Measurements from ENCODE around the gene VCL. TPM values are rescaled to one million over a fixed set of nuclear protein-coding genes. Genes with fewer than 3 reads are reported as not detected.

Gene VCL
- total and polyA plus RNA-seq, 2 donors (not counting 1 experiment from before 2014, with no cell fraction given) = 161 to 316 TPM

DNA sequence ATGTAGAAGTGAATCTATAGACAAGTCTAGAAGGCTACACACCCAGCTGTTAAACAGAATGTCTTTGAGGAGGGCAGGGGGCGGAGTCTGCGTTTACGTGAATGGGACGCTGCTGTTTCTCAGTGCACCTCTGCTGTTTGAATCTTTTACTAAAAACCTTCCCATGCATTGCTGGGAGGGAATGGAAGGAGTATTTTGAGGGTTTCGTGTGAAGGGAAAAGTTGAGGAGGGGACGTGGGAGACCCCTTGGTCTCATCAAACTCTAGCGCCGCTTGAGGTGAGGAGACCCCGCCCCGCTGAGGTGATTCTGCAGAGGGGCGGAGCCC, 492 bp upstream of the VCL start:
- Histone ChIP-seq H3K9ac (ENCODE audit: insufficient read depth, low read length) (no peak overlapping the region), H3K27me3 (ENCODE audit: control insufficient read depth, insufficient read depth, low read length) (no peaks in the 10 kb centered on the region), H2AFZ (ENCODE audit: low read length) (peak overlapping the region; percentile 71), H3K9me3 (ENCODE audit: control insufficient read depth, insufficient read depth, low read depth, low read length) (no peaks in the 10 kb centered on the region), H3K4me3 (replicated peaks in 1 of 4; ENCODE audit: control extremely low read depth in 1 of 4, insufficient read depth in 1 of 4, low read depth in 3 of 4, low read length in 4 of 4) (peak overlapping the region; percentile 40 to 81 (median 64)), H3K4me1 (ENCODE audit: control insufficient read depth, extremely low read depth, insufficient read depth, low read length) (peaks cover 2% of the 10 kb centered on the region), H3K36me3 (ENCODE audit: control insufficient read depth, insufficient read depth, low read length) (peaks cover 3% of the 10 kb centered on the region), H3K27ac (ENCODE audit: insufficient read depth, low read length) (peak overlapping the region; percentile 38), H3K79me2 (ENCODE audit: control insufficient read depth, insufficient read depth, low read length) (peaks cover 45% of the 10 kb centered on the region), H4K20me1 (ENCODE audit: control insufficient read depth, extremely low read depth, insufficient read depth, low read length) (no peaks in the 10 kb centered on the region), H3K4me2 (ENCODE audit: extremely low read depth, insufficient read depth, low read length) (peak overlapping the region; percentile 91)
- DNase-seq (ENCODE audit: low read depth in 2 of 2) = no peak
- no peak for TF ChIP-seq EZH2 (IDR thresholded peaks at IDR 0.05; ENCODE audit: low read length, missing control alignments)
- TF ChIP-seq, protein P1, sequence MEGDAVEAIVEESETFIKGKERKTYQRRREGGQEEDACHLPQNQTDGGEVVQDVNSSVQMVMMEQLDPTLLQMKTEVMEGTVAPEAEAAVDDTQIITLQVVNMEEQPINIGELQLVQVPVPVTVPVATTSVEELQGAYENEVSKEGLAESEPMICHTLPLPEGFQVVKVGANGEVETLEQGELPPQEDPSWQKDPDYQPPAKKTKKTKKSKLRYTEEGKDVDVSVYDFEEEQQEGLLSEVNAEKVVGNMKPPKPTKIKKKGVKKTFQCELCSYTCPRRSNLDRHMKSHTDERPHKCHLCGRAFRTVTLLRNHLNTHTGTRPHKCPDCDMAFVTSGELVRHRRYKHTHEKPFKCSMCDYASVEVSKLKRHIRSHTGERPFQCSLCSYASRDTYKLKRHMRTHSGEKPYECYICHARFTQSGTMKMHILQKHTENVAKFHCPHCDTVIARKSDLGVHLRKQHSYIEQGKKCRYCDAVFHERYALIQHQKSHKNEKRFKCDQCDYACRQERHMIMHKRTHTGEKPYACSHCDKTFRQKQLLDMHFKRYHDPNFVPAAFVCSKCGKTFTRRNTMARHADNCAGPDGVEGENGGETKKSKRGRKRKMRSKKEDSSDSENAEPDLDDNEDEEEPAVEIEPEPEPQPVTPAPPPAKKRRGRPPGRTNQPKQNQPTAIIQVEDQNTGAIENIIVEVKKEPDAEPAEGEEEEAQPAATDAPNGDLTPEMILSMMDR (conservative IDR thresholded peaks at IDR 0.05 in 1 of 2, IDR thresholded peaks at IDR 0.05 in 1 of 2; ENCODE audit: low read depth in 1 of 2, low read length in 2 of 2) = no peak

GRCh38 chr10:73998623-73998928, 660 bp downstream of the VCL start:
- peaks cover 4% of the 10 kb centered on the region for H3K36me3 ChIP-seq (ENCODE audit: control insufficient read depth, insufficient read depth, low read length)
- no peaks in the 10 kb centered on the region for H3K27me3 ChIP-seq (ENCODE audit: control insufficient read depth, insufficient read depth, low read length)
- H3K4me2 ChIP-seq (ENCODE audit: extremely low read depth, insufficient read depth, low read length) = peak overlapping the region; percentile 44
- H3K27ac ChIP-seq (ENCODE audit: insufficient read depth, low read length) = peak overlapping the region; percentile 95
- TF ChIP-seq, protein P1 (conservative IDR thresholded peaks at IDR 0.05 in 1 of 2, IDR thresholded peaks at IDR 0.05 in 1 of 2; ENCODE audit: low read depth in 1 of 2, low read length in 2 of 2) = no peak
- TF ChIP-seq EZH2 (IDR thresholded peaks at IDR 0.05; ENCODE audit: low read length, missing control alignments) = no peak
- H3K4me1 ChIP-seq (ENCODE audit: control insufficient read depth, extremely low read depth, insufficient read depth, low read length) = peaks cover 2% of the 10 kb centered on the region
- H3K79me2 ChIP-seq (ENCODE audit: control insufficient read depth, insufficient read depth, low read length) = peaks cover 55% of the 10 kb centered on the region
- H2AFZ ChIP-seq (ENCODE audit: low read length) = no peak overlapping the region
- peak overlapping the region; percentile 91 for H3K9ac ChIP-seq (ENCODE audit: insufficient read depth, low read length)
- DNase-seq (ENCODE audit: low read depth in 2 of 2) = no peak
- H3K4me3 ChIP-seq (replicated peaks in 1 of 4; ENCODE audit: control extremely low read depth in 1 of 4, insufficient read depth in 1 of 4, low read depth in 3 of 4, low read length in 4 of 4) = peak overlapping the region; percentile 51 to 89 (median 74)
- H3K9me3 ChIP-seq (ENCODE audit: control insufficient read depth, insufficient read depth, low read depth, low read length) = no peaks in the 10 kb centered on the region
- H4K20me1 ChIP-seq (ENCODE audit: control insufficient read depth, extremely low read depth, insufficient read depth, low read length) = no peaks in the 10 kb centered on the region

GRCh38 chr10:73998929-73999691, 1.2 kb downstream of the VCL start:
- Histone ChIP-seq H3K79me2 (ENCODE audit: control insufficient read depth, insufficient read depth, low read length) (peaks cover 60% of the 10 kb centered on the region), H3K4me2 (ENCODE audit: extremely low read depth, insufficient read depth, low read length) (peak overlapping the region; percentile 85), H3K27ac (ENCODE audit: insufficient read depth, low read length) (peak overlapping the region; percentile 95), H3K4me1 (ENCODE audit: control insufficient read depth, extremely low read depth, insufficient read depth, low read length) (peaks cover 2% of the 10 kb centered on the region), H3K9ac (ENCODE audit: insufficient read depth, low read length) (peak overlapping the region; percentile 91), H3K9me3 (ENCODE audit: control insufficient read depth, insufficient read depth, low read depth, low read length) (no peaks in the 10 kb centered on the region), H4K20me1 (ENCODE audit: control insufficient read depth, extremely low read depth, insufficient read depth, low read length) (no peaks in the 10 kb centered on the region), H3K4me3 (replicated peaks in 1 of 4; ENCODE audit: control extremely low read depth in 1 of 4, insufficient read depth in 1 of 4, low read depth in 3 of 4, low read length in 4 of 4) (peak overlapping the region; percentile 51 to 89 (median 74)), H3K36me3 (ENCODE audit: control insufficient read depth, insufficient read depth, low read length) (peaks cover 6% of the 10 kb centered on the region), H3K27me3 (ENCODE audit: control insufficient read depth, insufficient read depth, low read length) (no peaks in the 10 kb centered on the region), H2AFZ (ENCODE audit: low read length) (no peak overlapping the region)
- DNase-seq (ENCODE audit: low read depth in 2 of 2) = peak; percentile 84 to 91
- TF ChIP-seq, protein P1 (conservative IDR thresholded peaks at IDR 0.05 in 1 of 2, IDR thresholded peaks at IDR 0.05 in 1 of 2; ENCODE audit: low read depth in 1 of 2, low read length in 2 of 2) = peak; percentile 55 to 61
- TF ChIP-seq EZH2 (IDR thresholded peaks at IDR 0.05; ENCODE audit: low read length, missing control alignments) = no peak
